NCI-H128 (cell line): Measurements from ENCODE around the gene UGT1A10.
"Not testable (repeated sequence)": the region's sequence is repeated elsewhere in the genome, so short reads cannot be mapped to it uniquely, and the experiment has no call there.

ENCODE experiments used
- DNase-seq: peaks from one replicate; lab custom pipeline; 2025; ENCODE audit not compliant: unreplicated experiment; lab: John Stamatoyannopoulos, UW

The UGT1A10 gene

DNA sequence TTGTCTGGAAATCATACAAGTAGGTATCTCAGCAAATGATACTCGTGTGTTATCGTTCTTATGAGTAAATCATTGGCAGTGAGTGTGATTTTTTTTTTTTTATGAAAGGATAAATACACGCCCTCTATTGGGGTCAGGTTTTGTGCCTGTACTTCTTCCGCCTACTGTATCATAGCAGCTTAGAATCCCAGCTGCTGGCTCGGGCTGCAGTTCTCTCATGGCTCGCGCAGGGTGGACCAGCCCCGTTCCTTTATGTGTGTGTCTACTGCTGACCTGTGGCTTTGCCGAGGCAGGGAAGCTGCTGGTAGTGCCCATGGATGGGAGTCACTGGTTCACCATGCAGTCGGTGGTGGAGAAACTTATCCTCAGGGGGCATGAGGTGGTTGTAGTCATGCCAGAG lies at the start of gene UGT1A10:
Gene UGT1A10, plus strand, starts transcription at position 143 of the 400 bp plus-strand sequence. Its CDS starts 75 bp downstream, at position 218.
- not testable (repeated sequence) for DNase-seq

DNA sequence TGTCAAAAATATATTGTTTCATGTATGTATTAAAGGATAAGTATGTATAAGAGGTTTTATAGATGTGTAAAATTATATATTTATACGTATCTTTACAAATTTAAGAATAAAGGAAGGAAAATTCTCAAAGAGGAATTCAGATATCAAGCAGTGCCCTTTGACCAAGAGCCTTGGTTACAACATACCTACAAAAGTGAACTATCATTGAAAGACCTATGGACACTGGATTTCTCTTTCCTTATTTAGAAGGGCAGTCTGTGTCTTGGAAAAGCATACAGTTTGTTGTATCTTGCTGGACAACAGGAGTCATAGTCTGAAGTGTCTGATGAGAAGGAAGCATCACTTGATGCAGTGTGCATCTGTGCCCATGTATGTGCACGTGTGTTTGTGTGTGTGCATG lies 47.8 kb upstream of the UGT1A10 start:
- DNase-seq = no peak

DNA sequence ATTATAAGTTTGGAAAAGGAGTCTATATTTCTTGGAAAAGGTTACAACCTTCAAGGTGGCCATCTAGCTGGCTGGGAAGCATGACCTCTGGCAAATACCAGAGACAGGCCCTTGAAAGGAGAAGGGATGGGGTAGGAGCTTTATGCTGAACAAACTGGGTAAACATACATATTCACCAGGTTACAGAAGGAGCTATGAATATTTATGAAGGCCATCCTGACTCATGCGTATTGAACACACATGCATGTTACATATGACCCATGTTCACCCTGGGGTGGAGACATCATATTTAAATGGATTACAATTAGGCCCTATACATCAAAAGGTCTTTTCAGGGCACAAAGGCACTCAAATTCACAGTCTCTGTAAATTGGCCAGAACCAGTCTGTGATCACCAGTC lies 43.5 kb upstream of the UGT1A10 start:
- not testable (repeated sequence) for DNase-seq

- DNase-seq = no peak
Measured at GRCh38 chr2:233593201-233593600, 43.0 kb upstream of the UGT1A10 start.

DNA sequence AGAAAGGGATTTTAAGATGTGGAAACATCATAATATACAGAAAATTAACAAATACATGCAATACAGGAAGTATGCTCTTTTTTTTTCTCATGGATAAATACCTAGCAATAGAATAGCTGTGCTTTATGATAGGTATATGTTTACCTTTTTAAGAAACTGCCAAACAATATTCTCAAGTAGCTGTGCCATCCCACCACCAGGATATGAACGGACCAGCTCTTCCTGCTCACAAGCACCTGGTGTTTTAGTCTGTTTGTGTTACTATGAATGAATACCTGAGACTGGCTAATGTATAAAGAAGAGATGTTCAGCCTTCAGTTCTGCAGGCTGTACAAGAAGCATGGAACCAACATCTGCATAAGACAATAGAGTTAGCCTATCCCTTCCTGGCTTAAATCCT lies 38.7 kb upstream of the UGT1A10 start:
- DNase-seq = no peak

DNA sequence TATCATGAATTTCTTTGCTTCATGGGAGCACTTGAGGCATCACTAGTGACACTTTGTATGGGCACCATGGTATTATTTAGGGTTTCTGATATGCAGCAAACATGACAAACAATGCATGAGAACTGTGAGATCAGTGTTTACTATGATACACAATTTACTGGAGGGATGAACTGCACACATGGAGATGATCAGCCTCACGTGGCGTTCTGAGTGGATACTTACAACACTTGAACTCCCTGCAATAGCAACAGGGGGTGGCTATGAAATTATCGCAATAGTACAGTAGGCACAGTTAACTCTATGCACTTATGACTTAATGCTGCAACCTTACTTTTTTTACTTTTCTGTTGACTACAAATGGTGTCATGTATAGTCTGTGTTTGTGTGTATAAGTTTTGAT lies 37.3 kb upstream of the UGT1A10 start:
- DNase-seq = no peak

- no peak for DNase-seq
Measured at GRCh38 chr2:233600386-233600785, 35.9 kb upstream of the UGT1A10 start.

GRCh38 chr2:233602076-233602475 lies 34.2 kb upstream of the UGT1A10 start:
- no peak for DNase-seq

GRCh38 chr2:233603520-233603919 lies 32.7 kb upstream of the UGT1A10 start:
- no peak for DNase-seq

GRCh38 chr2:233604826-233605225 lies 31.4 kb upstream of the UGT1A10 start:
- DNase-seq = no peak

GRCh38 chr2:233605680-233606079 lies 30.6 kb upstream of the UGT1A10 start:
- DNase-seq = no peak

DNA sequence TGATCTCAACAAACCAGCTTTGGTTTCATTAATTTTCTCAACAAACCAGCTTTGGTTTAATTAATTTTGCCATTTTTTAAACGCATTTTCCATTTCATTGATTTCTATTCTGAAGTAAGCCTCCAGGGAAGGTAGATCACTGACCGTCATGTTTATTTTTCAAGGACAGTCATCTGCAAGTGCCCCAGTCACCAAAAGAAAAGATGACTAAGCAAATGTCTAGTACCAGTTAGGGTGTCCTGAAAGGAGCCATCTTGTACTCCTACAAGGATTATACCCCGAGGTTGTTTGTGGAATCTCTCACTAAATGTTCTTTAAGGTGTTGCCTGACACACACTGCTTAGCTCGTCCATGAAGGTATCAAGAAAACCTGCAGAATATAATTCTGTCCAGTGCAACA lies 25.0 kb upstream of the UGT1A10 start:
- DNase-seq = no peak

- not testable (repeated sequence) for DNase-seq
Measured at GRCh38 chr2:233617476-233617875, 18.8 kb upstream of the UGT1A10 start, which contains the start of gene UGT1A8. Gene UGT1A8, plus strand, starts transcription at chr2:233617633. Its CDS starts 75 bp downstream, at chr2:233617708.

GRCh38 chr2:233620204-233620603 lies 16.0 kb upstream of the UGT1A10 start:
- DNase-seq = no peak

GRCh38 chr2:233621863-233622262 lies 14.4 kb upstream of the UGT1A10 start:
- not testable (repeated sequence) for DNase-seq

DNA sequence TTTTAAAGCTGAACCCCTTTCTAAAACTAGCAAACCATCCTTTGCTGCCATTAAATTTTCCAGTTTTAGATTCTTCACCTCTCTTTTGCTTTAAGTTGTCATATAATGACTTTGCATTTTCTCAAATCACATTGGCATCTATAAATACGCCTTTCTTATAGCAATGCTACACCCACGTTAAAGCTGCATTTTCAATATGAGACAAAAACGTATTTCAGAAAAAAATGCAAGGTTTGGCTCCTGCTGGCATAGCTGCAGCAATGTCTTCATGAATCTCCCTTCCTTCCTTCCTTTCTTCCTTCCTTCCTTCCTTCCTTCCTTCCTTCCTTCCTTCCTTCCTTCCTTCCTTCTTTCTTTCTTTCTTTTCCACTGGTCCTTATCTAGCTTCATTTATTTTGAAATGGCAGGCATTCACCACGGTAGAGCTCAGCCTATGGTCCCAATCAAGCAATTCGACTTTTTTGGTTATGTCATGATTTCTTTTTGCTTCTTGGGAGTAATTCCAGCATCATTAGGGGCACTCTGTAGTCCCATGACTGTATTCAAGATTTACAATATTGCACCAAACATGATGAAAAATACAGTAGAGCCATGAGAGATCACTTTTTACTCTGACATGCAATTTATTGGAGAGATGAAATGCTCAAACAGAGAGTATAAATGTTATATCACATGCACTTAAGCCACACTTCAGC lies 8.8 kb upstream of the UGT1A10 start:
- DNase-seq = no peak

DNA sequence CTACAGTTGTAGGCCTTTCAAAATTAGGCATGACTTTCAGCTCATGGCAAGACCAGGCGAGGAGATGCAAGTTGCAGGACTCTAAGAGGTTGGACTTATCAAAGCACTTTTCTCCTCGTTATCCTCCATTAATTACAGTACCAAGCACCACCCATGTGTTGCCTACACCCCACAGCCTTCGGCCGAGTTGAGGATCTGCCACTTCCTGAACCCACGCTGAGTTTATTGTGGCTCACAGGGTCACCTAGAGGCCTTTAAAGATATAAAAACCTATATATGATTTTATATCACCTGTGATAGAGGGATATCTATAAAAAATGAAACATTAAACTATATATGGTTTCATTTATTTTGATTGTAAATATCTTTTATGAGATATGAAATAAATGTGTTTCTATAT lies 2.6 kb downstream of the UGT1A10 start:
- DNase-seq = no peak

DNA sequence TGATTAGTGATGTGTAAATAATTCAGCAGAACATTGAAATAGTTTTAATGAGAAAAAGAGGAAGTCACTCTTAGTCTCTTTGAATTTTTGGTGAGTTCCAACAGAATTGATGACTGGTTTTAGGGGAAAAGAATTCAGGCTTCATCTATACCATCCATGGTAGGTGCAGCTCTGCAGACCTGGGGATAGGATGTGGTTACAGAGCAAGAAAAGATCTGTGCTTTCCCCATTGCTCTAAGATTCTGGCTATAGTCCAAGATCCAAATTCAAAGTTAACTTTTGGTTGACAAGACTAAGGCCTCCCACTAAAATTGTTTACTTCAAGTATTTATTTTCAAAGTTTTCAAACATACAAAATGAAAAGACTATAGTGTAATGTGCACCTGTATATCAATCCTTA lies 3.6 kb downstream of the UGT1A10 start:
- DNase-seq = no peak

- DNase-seq = no peak
Measured at GRCh38 chr2:233643128-233643527, 6.9 kb downstream of the UGT1A10 start.

DNA sequence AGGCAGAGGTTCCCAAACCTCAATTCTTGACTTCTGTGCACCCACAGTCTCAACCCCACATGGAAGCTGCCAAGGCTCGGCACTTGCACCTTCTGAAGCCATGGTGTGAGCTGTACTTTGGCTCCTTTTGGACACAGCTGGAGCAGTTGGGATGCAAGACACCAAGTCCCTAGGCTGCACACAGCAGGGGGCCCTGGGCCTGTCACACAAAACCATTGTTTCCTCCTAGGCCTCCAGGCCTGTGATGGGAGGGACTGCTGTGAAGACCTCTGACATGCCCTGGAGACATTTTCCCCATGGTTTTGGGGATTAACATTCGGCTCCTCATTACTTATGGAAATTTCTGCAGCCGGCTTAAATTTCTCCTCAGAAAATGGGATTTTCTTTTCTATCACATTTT lies 9.8 kb downstream of the UGT1A10 start:
- not testable (repeated sequence) for DNase-seq

- no peak for DNase-seq
Measured at GRCh38 chr2:233650981-233651380, 14.7 kb downstream of the UGT1A10 start.

- no peak for DNase-seq
Measured at GRCh38 chr2:233651430-233651829, 15.2 kb downstream of the UGT1A10 start.

GRCh38 chr2:233654501-233654900 lies 18.3 kb downstream of the UGT1A10 start:
- DNase-seq = no peak
